ENCODE measurements around the gene UBE2I.

Gene UBE2I

DNA sequence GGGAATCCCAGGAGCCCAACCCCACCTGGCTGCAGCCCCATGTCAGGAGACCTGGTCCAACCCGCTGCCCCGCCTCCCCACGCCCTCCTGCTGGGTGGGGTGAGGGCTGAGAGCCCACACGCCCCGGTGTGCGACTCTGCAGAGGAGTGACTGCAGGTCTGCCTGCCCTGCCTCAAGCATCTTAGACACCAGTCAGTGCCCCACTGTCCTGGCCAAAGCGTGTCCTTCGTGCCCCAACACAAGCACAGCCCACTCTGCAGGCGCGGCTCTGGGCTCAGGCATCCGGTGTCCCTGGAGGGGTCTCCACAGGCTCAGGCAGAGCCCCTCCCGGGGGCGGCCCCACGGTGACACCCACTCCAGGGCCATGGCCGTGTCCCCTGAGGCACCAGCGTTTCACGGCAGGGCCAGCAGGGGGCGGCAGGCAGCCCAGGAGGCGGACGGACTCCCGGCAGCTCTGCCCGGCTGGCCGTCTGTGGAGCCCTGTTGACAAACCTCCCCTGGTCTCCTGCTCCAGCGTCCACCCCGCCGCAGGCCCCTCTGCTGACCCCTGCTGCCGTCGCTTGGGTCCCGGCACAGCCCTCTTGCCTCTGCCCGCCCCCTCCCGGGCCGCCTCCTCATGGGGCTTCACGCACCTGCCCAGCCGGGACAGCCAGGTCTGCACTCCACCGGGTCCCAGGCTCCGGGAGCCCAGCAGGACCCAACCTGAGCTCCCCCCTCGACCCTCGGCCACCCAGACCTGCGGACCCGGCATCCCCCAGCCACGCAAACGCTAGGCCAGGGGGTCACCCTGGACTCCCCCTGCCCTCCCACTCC is 8.6 kb upstream of the UBE2I start:
- TF ChIP-seq, protein P1, sequence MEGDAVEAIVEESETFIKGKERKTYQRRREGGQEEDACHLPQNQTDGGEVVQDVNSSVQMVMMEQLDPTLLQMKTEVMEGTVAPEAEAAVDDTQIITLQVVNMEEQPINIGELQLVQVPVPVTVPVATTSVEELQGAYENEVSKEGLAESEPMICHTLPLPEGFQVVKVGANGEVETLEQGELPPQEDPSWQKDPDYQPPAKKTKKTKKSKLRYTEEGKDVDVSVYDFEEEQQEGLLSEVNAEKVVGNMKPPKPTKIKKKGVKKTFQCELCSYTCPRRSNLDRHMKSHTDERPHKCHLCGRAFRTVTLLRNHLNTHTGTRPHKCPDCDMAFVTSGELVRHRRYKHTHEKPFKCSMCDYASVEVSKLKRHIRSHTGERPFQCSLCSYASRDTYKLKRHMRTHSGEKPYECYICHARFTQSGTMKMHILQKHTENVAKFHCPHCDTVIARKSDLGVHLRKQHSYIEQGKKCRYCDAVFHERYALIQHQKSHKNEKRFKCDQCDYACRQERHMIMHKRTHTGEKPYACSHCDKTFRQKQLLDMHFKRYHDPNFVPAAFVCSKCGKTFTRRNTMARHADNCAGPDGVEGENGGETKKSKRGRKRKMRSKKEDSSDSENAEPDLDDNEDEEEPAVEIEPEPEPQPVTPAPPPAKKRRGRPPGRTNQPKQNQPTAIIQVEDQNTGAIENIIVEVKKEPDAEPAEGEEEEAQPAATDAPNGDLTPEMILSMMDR (IDR thresholded peaks at IDR 0.05; ENCODE audit: low read depth, low read length, missing control alignments): peak; percentile 83
- no peak for DNase-seq (ENCODE audit: extremely low read depth, low read depth)
- no peak overlapping the region for H3K4me3 ChIP-seq (replicated peaks; ENCODE audit: low read depth, low read length)

DNA sequence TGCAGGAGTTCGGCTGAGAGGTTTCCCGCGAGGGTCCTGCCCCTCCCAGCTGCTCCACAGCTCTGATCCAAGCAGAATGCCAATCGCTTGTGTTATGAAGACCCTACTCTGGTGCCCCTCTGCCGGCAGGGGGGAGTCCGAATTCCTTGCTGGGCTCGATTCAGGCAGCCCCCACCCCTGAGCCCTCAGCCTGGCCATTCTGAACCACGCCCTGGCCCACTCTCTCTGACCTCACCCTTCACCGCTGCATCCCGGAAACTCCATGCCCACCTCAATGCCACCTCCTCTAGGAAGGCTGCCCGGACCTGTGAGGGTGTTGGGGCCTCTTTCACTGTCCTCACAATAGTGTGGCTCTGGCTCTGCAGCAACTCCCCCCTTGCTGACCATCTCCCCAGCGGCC is 7.9 kb upstream of the UBE2I start:
- TF ChIP-seq, protein P1 (IDR thresholded peaks at IDR 0.05; ENCODE audit: low read depth, low read length, missing control alignments): no peak
- no peak for DNase-seq (ENCODE audit: extremely low read depth, low read depth)
- H3K4me3 ChIP-seq (replicated peaks; ENCODE audit: low read depth, low read length): no peak overlapping the region

GRCh38 chr16:1305823-1306222 is 3.6 kb upstream of the UBE2I start:
- DNase-seq (ENCODE audit: extremely low read depth, low read depth): no peak
- TF ChIP-seq, protein P1 (IDR thresholded peaks at IDR 0.05; ENCODE audit: low read depth, low read length, missing control alignments): no peak
- H3K4me3 ChIP-seq (replicated peaks; ENCODE audit: low read depth, low read length): no peak overlapping the region

DNA sequence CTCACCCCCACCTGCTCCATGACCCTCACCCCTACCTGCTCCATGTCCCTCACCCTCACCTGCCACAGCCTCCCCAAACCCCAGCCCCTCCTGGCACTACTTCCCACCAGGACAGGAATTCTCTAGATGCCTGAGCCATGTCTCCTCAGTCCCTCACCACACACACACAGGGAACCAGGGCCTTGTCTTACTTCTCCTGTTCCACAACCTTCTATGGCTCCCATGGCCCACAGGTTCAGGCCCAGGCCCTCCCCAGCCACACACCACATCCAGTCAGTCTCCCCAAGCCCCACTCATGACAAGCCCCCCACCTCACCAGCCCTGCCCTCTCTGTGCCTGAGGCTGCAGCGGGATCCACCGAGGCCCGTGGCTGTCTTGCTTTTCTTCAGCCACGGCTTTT is 3.1 kb upstream of the UBE2I start:
- TF ChIP-seq, protein P1 (IDR thresholded peaks at IDR 0.05; ENCODE audit: low read depth, low read length, missing control alignments): no peak
- no peak for DNase-seq (ENCODE audit: extremely low read depth, low read depth)
- no peak overlapping the region for H3K4me3 ChIP-seq (replicated peaks; ENCODE audit: low read depth, low read length)

DNA sequence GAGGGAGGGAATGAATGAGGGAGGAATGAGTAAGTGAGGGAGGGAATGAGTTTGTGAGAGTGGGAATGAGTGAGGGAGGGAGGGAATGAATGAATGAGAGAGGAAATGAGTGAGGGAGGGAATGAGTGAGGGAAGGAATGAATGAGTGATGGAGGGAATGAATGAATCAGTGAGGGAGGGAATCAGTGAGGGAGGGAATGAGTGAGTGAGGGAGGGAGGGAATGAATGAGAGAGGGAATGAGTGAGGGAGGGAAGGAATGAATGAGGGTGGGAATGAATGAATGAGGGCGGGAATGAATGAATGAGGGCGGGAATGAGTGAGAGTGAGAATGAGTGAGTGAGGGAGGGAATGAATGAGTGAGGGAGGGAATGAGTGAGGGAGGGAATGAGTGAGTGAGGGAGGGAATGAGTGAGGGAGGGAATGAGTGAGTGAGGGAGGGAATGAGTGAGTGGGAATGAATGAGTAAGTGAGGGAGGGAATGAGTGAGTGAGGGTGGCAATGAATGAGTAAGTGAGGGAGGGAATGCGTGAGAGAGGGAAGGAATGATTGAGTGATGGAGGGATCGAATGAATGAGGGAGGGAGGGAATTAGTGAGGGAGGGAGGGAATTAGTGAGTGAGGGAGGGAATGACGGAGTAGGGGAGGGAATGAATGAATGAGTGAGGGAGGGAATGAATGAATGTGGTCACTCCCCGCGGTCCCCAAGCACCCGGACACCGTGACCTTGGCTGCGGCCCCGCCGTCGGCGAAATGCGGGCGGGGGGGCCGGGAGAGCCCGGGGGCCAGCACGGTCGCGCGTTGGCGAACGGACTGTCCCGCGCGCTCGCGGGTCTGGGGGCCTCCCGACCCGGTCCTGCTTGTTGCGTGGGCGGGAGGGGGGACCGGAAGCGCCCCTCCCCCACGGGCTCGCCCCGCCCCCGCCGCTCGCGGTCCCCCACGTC is 1.1 kb upstream of the UBE2I start:
- peak overlapping the region; percentile 54 for H3K4me3 ChIP-seq (replicated peaks; ENCODE audit: low read depth, low read length)
- TF ChIP-seq, protein P1 (IDR thresholded peaks at IDR 0.05; ENCODE audit: low read depth, low read length, missing control alignments): no peak
- no peak for DNase-seq (ENCODE audit: extremely low read depth, low read depth)

DNA sequence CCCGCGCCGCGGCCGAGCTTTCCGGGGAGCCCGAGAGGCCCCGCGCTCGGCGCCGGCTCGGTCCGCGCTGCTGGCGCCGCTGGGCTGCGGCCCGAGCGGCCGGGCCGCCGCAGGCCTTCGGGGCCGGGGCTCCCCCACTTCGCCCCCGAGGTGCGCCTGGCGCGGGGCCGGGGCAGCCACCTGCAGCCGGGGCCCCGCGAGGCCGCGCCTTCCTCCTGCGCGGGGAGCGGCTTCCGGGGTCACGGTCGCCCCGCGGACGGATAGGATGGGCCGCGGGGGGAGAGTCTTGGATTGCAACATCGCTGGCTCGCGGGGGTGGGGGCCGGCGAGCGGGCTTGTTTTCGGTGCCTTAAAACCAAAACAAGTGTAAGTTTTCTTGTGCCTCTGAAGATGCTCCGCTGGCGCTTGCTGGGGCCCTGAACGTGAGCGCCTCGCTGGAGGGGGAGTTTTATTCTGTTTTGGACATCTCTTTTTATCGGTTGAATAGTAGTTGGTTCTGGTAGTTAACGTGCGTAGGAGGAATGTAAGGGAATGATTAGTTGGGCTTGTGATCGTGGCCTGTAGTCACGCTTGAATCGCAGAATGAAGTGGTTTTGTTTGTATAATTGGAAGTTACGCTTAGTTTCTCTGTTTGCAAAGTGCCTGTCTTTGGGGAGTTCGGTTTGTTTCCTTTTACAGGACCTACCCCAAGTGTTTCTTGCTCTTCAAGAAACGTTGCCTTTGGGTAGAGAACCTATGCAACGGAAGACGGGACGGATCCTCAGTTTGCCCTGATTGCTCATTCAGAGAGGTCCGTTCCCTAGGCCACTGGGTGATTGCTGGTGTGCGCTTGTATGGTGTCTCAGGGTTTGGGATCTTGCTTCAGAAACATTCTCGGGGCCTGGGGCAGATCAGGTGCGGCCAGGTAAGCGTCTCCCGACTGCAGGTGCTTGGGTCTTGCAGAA is 724 bp downstream of the UBE2I start:
- H3K4me3 ChIP-seq (replicated peaks; ENCODE audit: low read depth, low read length): peak overlapping the region; percentile 75
- no peak for DNase-seq (ENCODE audit: extremely low read depth, low read depth)
- TF ChIP-seq, protein P1 (IDR thresholded peaks at IDR 0.05; ENCODE audit: low read depth, low read length, missing control alignments): no peak
